ENCODE measurements around the gene LIPJ.

Gene LIPJ

GRCh38 chr10:88557256-88557655 lies 29.3 kb upstream of the LIPJ start:
- no peaks in the 10 kb centered on the region; the same call in 1 of the 2 replicates for H3K36me3 ChIP-seq (ENCODE audit: insufficient read depth)
- no peaks in the 10 kb centered on the region for H4K20me1 ChIP-seq (ENCODE audit: insufficient read depth)
- no peaks in the 10 kb centered on the region for H3K79me2 ChIP-seq (ENCODE audit: insufficient read depth, low read depth)
- no peak for TF ChIP-seq CTCF (conservative IDR thresholded peaks at IDR 0.05; ENCODE audit: low read depth, low read length)
- no peaks in the 10 kb centered on the region for H3K27me3 ChIP-seq (ENCODE audit: insufficient read depth, low read depth)
- no peak overlapping the region for H3K9ac ChIP-seq
- H3K4me2 ChIP-seq = no peak overlapping the region
- H2AFZ ChIP-seq (ENCODE audit: low read depth) = no peak overlapping the region
- no peak overlapping the region for H3K27ac ChIP-seq
- H3K4me3 ChIP-seq (IDR thresholded peaks at IDR 0.05; ENCODE audit: insufficient read depth, low read depth, low read length) = no peak overlapping the region
- H3K4me1 ChIP-seq (ENCODE audit: low read depth, poor library complexity, severe bottlenecking) = peaks cover 13% of the 10 kb centered on the region

GRCh38 chr10:88557658-88558057 lies 28.9 kb upstream of the LIPJ start:
- Histone ChIP-seq H3K79me2 (ENCODE audit: insufficient read depth, low read depth) (no peaks in the 10 kb centered on the region), H3K27ac (no peak overlapping the region), H2AFZ (ENCODE audit: low read depth) (no peak overlapping the region), H3K27me3 (ENCODE audit: insufficient read depth, low read depth) (no peaks in the 10 kb centered on the region), H4K20me1 (ENCODE audit: insufficient read depth) (no peaks in the 10 kb centered on the region), H3K4me3 (IDR thresholded peaks at IDR 0.05; ENCODE audit: insufficient read depth, low read depth, low read length) (no peak overlapping the region), H3K9ac (no peak overlapping the region), H3K4me2 (no peak overlapping the region), H3K4me1 (ENCODE audit: low read depth, poor library complexity, severe bottlenecking) (peaks cover 11% of the 10 kb centered on the region), H3K36me3 (ENCODE audit: insufficient read depth) (no peaks in the 10 kb centered on the region; the same call in 1 of the 2 replicates)
- no peak for TF ChIP-seq CTCF (conservative IDR thresholded peaks at IDR 0.05; ENCODE audit: low read depth, low read length)

- Histone ChIP-seq H3K9ac (no peak overlapping the region), H3K4me1 (ENCODE audit: low read depth, poor library complexity, severe bottlenecking) (no peaks in the 10 kb centered on the region), H3K79me2 (ENCODE audit: insufficient read depth, low read depth) (no peaks in the 10 kb centered on the region), H3K4me2 (no peak overlapping the region), H2AFZ (ENCODE audit: low read depth) (no peak overlapping the region), H3K36me3 (ENCODE audit: insufficient read depth) (no peaks in the 10 kb centered on the region; the same call in 1 of the 2 replicates), H3K27me3 (ENCODE audit: insufficient read depth, low read depth) (no peaks in the 10 kb centered on the region), H4K20me1 (ENCODE audit: insufficient read depth) (no peaks in the 10 kb centered on the region), H3K27ac (no peak overlapping the region), H3K4me3 (IDR thresholded peaks at IDR 0.05; ENCODE audit: insufficient read depth, low read depth, low read length) (no peak overlapping the region)
- no peak for TF ChIP-seq CTCF (conservative IDR thresholded peaks at IDR 0.05; ENCODE audit: low read depth, low read length)
Measured at GRCh38 chr10:88562152-88562551, 24.4 kb upstream of the LIPJ start.

- Histone ChIP-seq H3K79me2 (ENCODE audit: insufficient read depth, low read depth) (no peaks in the 10 kb centered on the region), H3K4me3 (IDR thresholded peaks at IDR 0.05; ENCODE audit: insufficient read depth, low read depth, low read length) (no peak overlapping the region), H3K9ac (no peak overlapping the region), H3K4me2 (no peak overlapping the region), H3K36me3 (ENCODE audit: insufficient read depth) (no peaks in the 10 kb centered on the region; the same call in 1 of the 2 replicates), H3K27ac (no peak overlapping the region), H3K4me1 (ENCODE audit: low read depth, poor library complexity, severe bottlenecking) (no peaks in the 10 kb centered on the region), H4K20me1 (ENCODE audit: insufficient read depth) (no peaks in the 10 kb centered on the region), H2AFZ (ENCODE audit: low read depth) (no peak overlapping the region), H3K27me3 (ENCODE audit: insufficient read depth, low read depth) (no peaks in the 10 kb centered on the region)
- TF ChIP-seq CTCF (conservative IDR thresholded peaks at IDR 0.05; ENCODE audit: low read depth, low read length) = peak; percentile 64
Measured at GRCh38 chr10:88565072-88565471, 21.5 kb upstream of the LIPJ start.
